A549 (cell line): Measurements from ENCODE around the gene FAM120A. TPM values are rescaled to one million over a fixed set of nuclear protein-coding genes. Genes with fewer than 3 reads are reported as not detected.

Experiments
- ATAC-seq, 2 experiments: fragments of 200-7000 bp in 1 of 2; fragments of >200 bp in 1 of 2; cut with Nextera tagmentation in 1 of 2; cut with Tn5 transposase in 1 of 2; 3 replicates each; pipeline versions ENCODE4 v1.8.0 to v1.9.1; 2018 to 2020; ENCODE audit warnings: mild to moderate bottlenecking in 1 of 2, moderate library complexity in 1 of 2
- CTCF ChIA-PET: fragments of 300-600 bp; sonication (Branson Sonifier 250); formaldehyde crosslinking; extraction: SDS; loops from one replicate; lab custom pipeline; 2021; ENCODE audit warnings: antibody characterized with exemption, inconsistent platforms; lab: Yijun Ruan, JAX
- POLR2A ChIA-PET: fragments of 350-600 bp; formaldehyde crosslinking; extraction: SDS; loops from one replicate; lab custom pipeline; 2021; ENCODE audit warnings: antibody characterized with exemption, inconsistent platforms; lab: Yijun Ruan, JAX
- DNase-seq, 2 experiments: peaks; one replicate each; pipeline versions ENCODE4 v3.0.0 to v3.0.0-alpha.2; 2011 to 2016; ENCODE audit warnings: low read depth in 1 of 2, low spot score in 1 of 2
- FAIRE-seq: peaks from 2 replicates; lab custom pipeline; 2011; peaks lifted over from hg19 to GRCh38; lab: Jason Lieb, UNC
- H3K27ac ChIP-seq, 2 experiments: fragments of >200 bp; sonication (Bioruptor Twin); formaldehyde crosslinking; 3 replicates each; pipeline ENCODE4 v1.5.1; 2016 to 2017
- H3K4me1 ChIP-seq: fragments of >200 bp; sonication (Bioruptor Twin); formaldehyde crosslinking; 3 replicates; pipeline ENCODE4 v1.6.1; 2016
- H3K4me2 ChIP-seq: fragments of >200 bp; sonication (Bioruptor Twin); formaldehyde crosslinking; 3 replicates; pipeline ENCODE4 v1.6.1; 2016
- H3K4me3 ChIP-seq: fragments of >200 bp; sonication (Bioruptor Twin); formaldehyde crosslinking; 3 replicates; pipeline ENCODE4 v1.5.1; 2016
- H3K9me3 ChIP-seq: fragments of >200 bp; sonication (Bioruptor Twin); formaldehyde crosslinking; 3 replicates; pipeline ENCODE4 v1.6.1; 2016
- BCL3 ChIP-seq: fragments of >200 bp; sonication (Bioruptor Twin); formaldehyde crosslinking; IDR thresholded peaks from 3 replicates; pipeline ENCODE4 v1.6.1; 2016
- CHD4 ChIP-seq: fragments of 200-600 bp; sonication (generic); IDR thresholded peaks from 2 replicates; pipeline ENCODE4 v1.6.1; 2016; ENCODE audit warnings: antibody characterized with exemption, mild to moderate bottlenecking, borderline replicate concordance
- CTCF ChIP-seq: fragments of >200 bp; sonication (Bioruptor Twin); formaldehyde crosslinking; IDR thresholded peaks from 3 replicates; pipeline ENCODE4 v1.5.1; 2016
- E2F6 ChIP-seq: IDR thresholded peaks from 2 replicates; pipeline ENCODE4 v1.6.1; 2012; ENCODE audit warnings: low read depth, borderline replicate concordance
- EHF ChIP-seq: fragments of 250-450 bp; sonication (Bioruptor Pico); IDR thresholded peaks from 2 replicates; pipeline ENCODE4 v1.5.0; 2020; ENCODE audit warnings: mild to moderate bottlenecking
- ELK1 ChIP-seq: fragments of 150-350 bp; IDR thresholded peaks from 2 replicates; pipeline ENCODE4 v1.6.1; 2014; ENCODE audit warnings: low read depth, mild to moderate bottlenecking, low read length
- HMGXB4 ChIP-seq: fragments of 250-450 bp; sonication (Bioruptor Pico); IDR thresholded peaks from 2 replicates; pipeline ENCODE4 v1.5.0; 2021; ENCODE audit warnings: mild to moderate bottlenecking, moderate library complexity, borderline replicate concordance
- HOXB5 ChIP-seq: fragments of 250-450 bp; sonication (Bioruptor Pico); IDR thresholded peaks from 2 replicates; pipeline ENCODE4 v1.5.0; 2020; ENCODE audit warnings: mild to moderate bottlenecking, moderate library complexity
- JUNB ChIP-seq: fragments of >200 bp; sonication (Bioruptor Twin); formaldehyde crosslinking; IDR thresholded peaks from 2 replicates; pipeline ENCODE4 v1.6.1; 2016
- MYC ChIP-seq: IDR thresholded peaks from 2 replicates; pipeline ENCODE4 v1.6.1; 2012; ENCODE audit warnings: mild to moderate bottlenecking, inconsistent platforms, low read length, improper control_type of control experiment, borderline replicate concordance
- PHF8 ChIP-seq: fragments of 200-600 bp; sonication (generic); IDR thresholded peaks from 2 replicates; pipeline ENCODE4 v1.6.1; 2016; ENCODE audit warnings: low read depth, mild to moderate bottlenecking, antibody characterized with exemption, moderate library complexity, borderline replicate concordance
- POLR2AphosphoS2 ChIP-seq: conservative IDR thresholded peaks from 2 replicates; pipeline ENCODE4 v1.6.1; 2012; ENCODE audit warnings: low read length, improper control_type of control experiment, inconsistent platforms
- RAD21 ChIP-seq, 2 experiments: fragments of >200 bp in 1 of 2; sonication (Bioruptor Twin) in 1 of 2; formaldehyde crosslinking in 1 of 2; IDR thresholded peaks in 1 of 2; conservative IDR thresholded peaks in 1 of 2; 2 replicates in 1 of 2; 3 replicates in 1 of 2; pipeline ENCODE4 v1.6.1; 2012 to 2018; ENCODE audit warnings: inconsistent platforms in 1 of 2
- RCOR1 ChIP-seq: fragments of 150-350 bp; IDR thresholded peaks from 2 replicates; pipeline ENCODE4 v1.6.1; 2014; ENCODE audit warnings: antibody characterized with exemption, low read length, low read depth
- REST ChIP-seq: fragments of 200-600 bp; sonication (generic); IDR thresholded peaks from 2 replicates; pipeline ENCODE4 v1.6.1; 2016; ENCODE audit warnings: antibody characterized with exemption, mild to moderate bottlenecking, moderate library complexity
- RFX5 ChIP-seq: fragments of 450-650 bp; IDR thresholded peaks from 2 replicates; pipeline ENCODE4 v1.7.1; 2014; ENCODE audit warnings: antibody characterized with exemption, mild to moderate bottlenecking, moderate library complexity
- SREBF2 ChIP-seq: fragments of 450-650 bp; IDR thresholded peaks from 2 replicates; pipeline ENCODE4 v1.6.1; 2014; ENCODE audit warnings: mild to moderate bottlenecking, moderate library complexity
- TFCP2L1 ChIP-seq: fragments of 250-450 bp; sonication (Bioruptor Pico); IDR thresholded peaks from 2 replicates; pipeline ENCODE4 v1.5.0; 2021; ENCODE audit warnings: mild to moderate bottlenecking
- ZSCAN20 ChIP-seq: fragments of 250-450 bp; sonication (Bioruptor Pico); IDR thresholded peaks from 2 replicates; pipeline ENCODE4 v1.8.0; 2022; ENCODE audit warnings: mild to moderate bottlenecking, moderate library complexity
- WGBS: methylation state at CpG from one replicate; pipeline ENCODE4 v1.1.6; 2017; ENCODE audit errors: missing lambda C conversion rate; 5-methylcytosine and 5-hydroxymethylcytosine counted together
- polyA plus RNA-seq, 4 experiments: library from polyadenylated mRNA; depleted of rRNA in 3 of 4; stranded (reverse); fragments of >200 nt; fragmentation: RNase III in 1 of 4; extraction: RNeasy Plus Mini Kit Qiagen cat#74134 plus additional on column Dnase treatment in 1 of 4; gene quantifications; 2 replicates in 3 of 4; 3 replicates in 1 of 4; pipeline ENCODE4 v1.2.3, GENCODE V29; 2011 to 2017

FAM120A gene
- polyA plus RNA-seq, 2 of the 4 experiments (the other 2 are of a cell fraction), result 86.3 to 111 TPM

GRCh38 chr9:93453047-93453914 lies 1.8 kb downstream of the FAM120A start, which contains the start of gene FAM120AOS (continued):
- TF ChIP-seq CTCF, result no peak
- TF ChIP-seq, all 56 proteins: peak for 6

GRCh38 chr9:93456022-93456421 lies 4.5 kb downstream of the FAM120A start:
- POLR2A ChIA-PET, result no interaction called here
- no peak for ATAC-seq
- 93% methylated on average over 1 of the region's 1 CpG for WGBS

More at GRCh38 chr9:93456022-93456421, 4.5 kb downstream of the FAM120A start:
- H3K27ac ChIP-seq, result no peak overlapping the region
- TF ChIP-seq MYC, result no peak
- no peak for TF ChIP-seq HMGXB4 (CRISPR knock-in tag)
- no peak for TF ChIP-seq ZSCAN20 (CRISPR knock-in tag)
- TF ChIP-seq EHF, result no peak
- TF ChIP-seq REST, result no peak
- TF ChIP-seq POLR2AphosphoS2, result no peak
- no peak for TF ChIP-seq ELK1
- TF ChIP-seq SREBF2, result no peak
- TF ChIP-seq RFX5, result no peak
- TF ChIP-seq BCL3, result no peak
- no peak for TF ChIP-seq RCOR1
- no peak for TF ChIP-seq JUNB
- TF ChIP-seq E2F6, result no peak
- TF ChIP-seq RAD21 (conservative IDR thresholded peaks at IDR 0.05 in 1 of 2, IDR thresholded peaks at IDR 0.05 in 1 of 2), result no peak
- no peak for TF ChIP-seq HOXB5
- no peak for TF ChIP-seq CHD4
- no peak for TF ChIP-seq PHF8
- TF ChIP-seq TFCP2L1 (CRISPR knock-in tag), result no peak
- FAIRE-seq, result no peak
- peaks cover 62% of the 10 kb centered on the region for H3K4me1 ChIP-seq
- H3K9me3 ChIP-seq, result no peaks in the 10 kb centered on the region
- CTCF ChIA-PET, result interaction anchor here (1.1 to 1.9 kb wide), 2 partner anchors 8 to 110 kb away, joined by 3 to 11 read pairs; no protein-coding TSS in a partner anchor
- no peak for DNase-seq
- H3K4me2 ChIP-seq, result peak overlapping the region; percentile 81; the same call in 2 of the 3 replicates
- H3K4me3 ChIP-seq, result no peak overlapping the region
